ENCODE data around the gene ADRA1B. TPM values are rescaled to one million over a fixed set of nuclear protein-coding genes. Genes with fewer than 3 reads are reported as not detected.

The ADRA1B gene
- total and polyA plus RNA-seq, 2 donors (not counting 3 experiments of a cell fraction or from before 2014, with no cell fraction given) = 0.77 TPM; not detected in 1

DNA sequence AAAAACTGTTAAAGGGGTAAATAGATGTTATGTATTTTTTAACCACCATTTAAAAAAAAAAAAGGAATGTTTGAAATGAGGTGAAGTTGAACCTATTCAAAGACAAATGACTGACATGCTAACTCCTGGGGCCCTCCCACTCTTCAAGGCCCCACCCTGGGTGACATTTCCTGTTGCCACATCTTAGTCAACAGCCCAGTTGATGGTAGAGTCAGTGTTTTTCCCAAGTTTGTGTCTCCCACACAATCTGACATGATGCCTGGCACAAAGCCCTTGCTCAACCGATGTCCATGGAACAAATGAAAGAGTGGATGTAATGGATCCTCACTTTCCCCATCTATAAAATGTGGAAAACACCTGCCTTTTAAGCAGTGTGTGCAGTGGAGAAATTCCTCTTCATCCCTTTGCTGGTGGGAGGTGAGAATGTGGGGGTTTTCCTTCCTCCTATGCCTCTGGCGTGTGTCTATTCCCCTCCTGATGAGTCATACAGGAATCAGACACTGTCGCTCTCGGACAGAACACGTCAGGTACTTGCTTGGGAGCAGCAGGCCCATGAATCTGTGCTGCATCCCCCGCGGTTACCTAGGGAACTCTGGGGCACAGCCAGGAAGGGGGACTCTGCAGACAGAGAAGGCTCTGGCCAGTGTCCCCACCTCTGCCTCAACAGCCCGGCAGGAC, 13.7 kb upstream of the ADRA1B start:
- Histone ChIP-seq H3K4me3 (replicated peaks in 1 of 3; ENCODE audit: insufficient read depth in 1 of 3, low read depth in 1 of 3, low read length in 3 of 3) (no peak overlapping the region), H3K4me2 (ENCODE audit: insufficient read depth, low read length) (no peak overlapping the region), H3K27ac (ENCODE audit: insufficient read depth, low read depth, low read length) (no peak overlapping the region), H3K79me2 (ENCODE audit: control insufficient read depth, insufficient read depth, low read length) (no peaks in the 10 kb centered on the region), H3K9me3 (replicated peaks; ENCODE audit: control insufficient read depth, insufficient read depth, low read length) (no peaks in the 10 kb centered on the region), H2AFZ (ENCODE audit: low read depth, low read length) (no peak overlapping the region), H3K9me1 (replicated peaks; ENCODE audit: control insufficient read depth, extremely low read depth, insufficient read depth, low read length) (no peaks in the 10 kb centered on the region), H3K36me3 (ENCODE audit: control insufficient read depth in 2 of 2, extremely low read depth in 1 of 2, insufficient read depth in 2 of 2, low read length in 2 of 2) (no peaks in the 10 kb centered on the region), H4K20me1 (replicated peaks; ENCODE audit: control insufficient read depth, extremely low read depth, insufficient read depth, low read length) (no peaks in the 10 kb centered on the region), H3K4me1 (ENCODE audit: control insufficient read depth, extremely low read depth, insufficient read depth, low read length) (no peaks in the 10 kb centered on the region), H3K9ac (replicated peaks; ENCODE audit: extremely low read depth, insufficient read depth, low read length) (no peak overlapping the region), H3K27me3 (ENCODE audit: control insufficient read depth in 2 of 2, insufficient read depth in 2 of 2, low read length in 2 of 2) (peaks cover 0 to 2% of the 10 kb centered on the region in 2 experiments)
- DNase-seq (ENCODE audit: low read depth, low spot score) = no peak
- dilution Hi-C loops (cut with MboI; ENCODE audit: extremely low pct_ligation_motif_present, low sequenced_read_pairs) = no loop called here
- ChIA-PET POLR2A (no interaction called here), CTCF (no interaction called here)
- intact Hi-C loops (cut with micrococcal nuclease) = no loop called here
- FAIRE-seq = no peak
- no TSS peak for BruUV-seq (replicated peaks)
- TF ChIP-seq EZH2 (IDR thresholded peaks at IDR 0.05; ENCODE audit: borderline replicate concordance, low read depth, low read length, severe bottlenecking) (no peak), POLR2A (IDR thresholded peaks at IDR 0.05; ENCODE audit: low read depth, low read length) (no peak), FOS (IDR thresholded peaks at IDR 0.05; ENCODE audit: borderline replicate concordance, insufficient read depth, low read length) (no peak), GATA2 (IDR thresholded peaks at IDR 0.05; ENCODE audit: insufficient read depth, insufficient read length, low read depth, low read length) (no peak), JUN (IDR thresholded peaks at IDR 0.05; ENCODE audit: borderline replicate concordance, insufficient read depth, insufficient read length, low read depth) (no peak), POLR2AphosphoS5 (IDR thresholded peaks at IDR 0.05; ENCODE audit: insufficient read depth, low read depth, low read length) (no peak), MYC (IDR thresholded peaks at IDR 0.05; ENCODE audit: low read depth, low read length) (no peak)
- TF ChIP-seq, protein P1, sequence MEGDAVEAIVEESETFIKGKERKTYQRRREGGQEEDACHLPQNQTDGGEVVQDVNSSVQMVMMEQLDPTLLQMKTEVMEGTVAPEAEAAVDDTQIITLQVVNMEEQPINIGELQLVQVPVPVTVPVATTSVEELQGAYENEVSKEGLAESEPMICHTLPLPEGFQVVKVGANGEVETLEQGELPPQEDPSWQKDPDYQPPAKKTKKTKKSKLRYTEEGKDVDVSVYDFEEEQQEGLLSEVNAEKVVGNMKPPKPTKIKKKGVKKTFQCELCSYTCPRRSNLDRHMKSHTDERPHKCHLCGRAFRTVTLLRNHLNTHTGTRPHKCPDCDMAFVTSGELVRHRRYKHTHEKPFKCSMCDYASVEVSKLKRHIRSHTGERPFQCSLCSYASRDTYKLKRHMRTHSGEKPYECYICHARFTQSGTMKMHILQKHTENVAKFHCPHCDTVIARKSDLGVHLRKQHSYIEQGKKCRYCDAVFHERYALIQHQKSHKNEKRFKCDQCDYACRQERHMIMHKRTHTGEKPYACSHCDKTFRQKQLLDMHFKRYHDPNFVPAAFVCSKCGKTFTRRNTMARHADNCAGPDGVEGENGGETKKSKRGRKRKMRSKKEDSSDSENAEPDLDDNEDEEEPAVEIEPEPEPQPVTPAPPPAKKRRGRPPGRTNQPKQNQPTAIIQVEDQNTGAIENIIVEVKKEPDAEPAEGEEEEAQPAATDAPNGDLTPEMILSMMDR (IDR thresholded peaks at IDR 0.05; ENCODE audit: extremely low read depth in 1 of 2, insufficient read depth in 1 of 2, low read depth in 1 of 2, low read length in 2 of 2) = no peak
- TF ChIP-seq, protein P2, sequence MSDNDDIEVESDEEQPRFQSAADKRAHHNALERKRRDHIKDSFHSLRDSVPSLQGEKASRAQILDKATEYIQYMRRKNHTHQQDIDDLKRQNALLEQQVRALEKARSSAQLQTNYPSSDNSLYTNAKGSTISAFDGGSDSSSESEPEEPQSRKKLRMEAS (IDR thresholded peaks at IDR 0.05; ENCODE audit: insufficient read depth, insufficient read length) = no peak
